Esophagus squamous epithelium (tissue), 4 donors: Measurements from ENCODE around the gene NDRG3.

Experiments
- POLR2A ChIP-seq, 4 donors: fragments of 450-650 bp; IDR thresholded peaks; one replicate each; pipeline ENCODE4 v1.6.1; 2017; ENCODE audit warnings: antibody characterized with exemption in 4 of 4, mild to moderate bottlenecking in 4 of 4, moderate library complexity in 3 of 4
- TF ChIP-seq, protein P1 (sequence below), 6 experiments: fragments of 450-650 bp in 4 of 6; fragments of 200-600 bp in 2 of 6; sonication (generic) in 2 of 6; IDR thresholded peaks; one replicate each; pipeline ENCODE4 v1.5.1; 2016 to 2019; ENCODE audit warnings: antibody characterized with exemption in 6 of 6, mild to moderate bottlenecking in 4 of 6, moderate library complexity in 4 of 6

DNA sequence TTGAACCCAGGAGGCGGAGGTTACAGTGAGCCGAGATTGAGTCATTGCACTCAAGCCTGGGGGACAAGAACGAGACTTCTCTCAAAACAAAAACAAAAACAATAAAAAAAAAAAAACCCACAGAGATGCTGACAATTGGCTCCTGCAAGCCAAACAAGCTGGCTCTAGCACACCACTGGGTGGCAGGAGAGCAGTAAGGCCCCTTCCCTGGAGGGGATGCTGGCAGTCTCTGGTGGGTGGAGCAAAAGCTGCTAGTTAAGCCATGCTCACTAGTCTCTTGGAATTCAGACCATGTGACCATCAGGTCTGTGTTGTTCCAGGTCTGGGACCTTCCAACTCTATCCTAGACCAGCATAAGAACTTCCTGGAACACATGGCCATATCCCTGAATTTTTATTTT lies 46.5 kb upstream of the NDRG3 start:
- TF ChIP-seq, protein P1, sequence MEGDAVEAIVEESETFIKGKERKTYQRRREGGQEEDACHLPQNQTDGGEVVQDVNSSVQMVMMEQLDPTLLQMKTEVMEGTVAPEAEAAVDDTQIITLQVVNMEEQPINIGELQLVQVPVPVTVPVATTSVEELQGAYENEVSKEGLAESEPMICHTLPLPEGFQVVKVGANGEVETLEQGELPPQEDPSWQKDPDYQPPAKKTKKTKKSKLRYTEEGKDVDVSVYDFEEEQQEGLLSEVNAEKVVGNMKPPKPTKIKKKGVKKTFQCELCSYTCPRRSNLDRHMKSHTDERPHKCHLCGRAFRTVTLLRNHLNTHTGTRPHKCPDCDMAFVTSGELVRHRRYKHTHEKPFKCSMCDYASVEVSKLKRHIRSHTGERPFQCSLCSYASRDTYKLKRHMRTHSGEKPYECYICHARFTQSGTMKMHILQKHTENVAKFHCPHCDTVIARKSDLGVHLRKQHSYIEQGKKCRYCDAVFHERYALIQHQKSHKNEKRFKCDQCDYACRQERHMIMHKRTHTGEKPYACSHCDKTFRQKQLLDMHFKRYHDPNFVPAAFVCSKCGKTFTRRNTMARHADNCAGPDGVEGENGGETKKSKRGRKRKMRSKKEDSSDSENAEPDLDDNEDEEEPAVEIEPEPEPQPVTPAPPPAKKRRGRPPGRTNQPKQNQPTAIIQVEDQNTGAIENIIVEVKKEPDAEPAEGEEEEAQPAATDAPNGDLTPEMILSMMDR (IDR thresholded peaks at IDR 0.05) = peak in 3 of 6 experiments; percentile 5 to 24 (median 12)
- TF ChIP-seq POLR2A (IDR thresholded peaks at IDR 0.05) = no peak
